Cardiac fibroblast (primary cell): ENCODE results near the gene MTNR1B.

Source experiments
- DNase-seq, 2 donors: peaks; one replicate each; pipeline versions ENCODE4 v3.0.0 to v3.0.0-alpha.2; 2010; ENCODE audit warnings: low read depth in 2 of 2
- H3K4me3 ChIP-seq, 2 donors: replicated peaks in 1 of 2; 1 replicate in 1 of 2; 2 replicates in 1 of 2; pipeline ENCODE4 v1.5.1; 2011; ENCODE audit warnings: low read depth in 2 of 2, low read length in 2 of 2, mild to moderate bottlenecking in 2 of 2, moderate library complexity in 1 of 2
- CTCF ChIP-seq: IDR thresholded peaks from one replicate; pipeline ENCODE4 v1.5.1; 2011; ENCODE audit warnings: low read depth, mild to moderate bottlenecking, low read length, inconsistent platforms

Gene MTNR1B

DNA sequence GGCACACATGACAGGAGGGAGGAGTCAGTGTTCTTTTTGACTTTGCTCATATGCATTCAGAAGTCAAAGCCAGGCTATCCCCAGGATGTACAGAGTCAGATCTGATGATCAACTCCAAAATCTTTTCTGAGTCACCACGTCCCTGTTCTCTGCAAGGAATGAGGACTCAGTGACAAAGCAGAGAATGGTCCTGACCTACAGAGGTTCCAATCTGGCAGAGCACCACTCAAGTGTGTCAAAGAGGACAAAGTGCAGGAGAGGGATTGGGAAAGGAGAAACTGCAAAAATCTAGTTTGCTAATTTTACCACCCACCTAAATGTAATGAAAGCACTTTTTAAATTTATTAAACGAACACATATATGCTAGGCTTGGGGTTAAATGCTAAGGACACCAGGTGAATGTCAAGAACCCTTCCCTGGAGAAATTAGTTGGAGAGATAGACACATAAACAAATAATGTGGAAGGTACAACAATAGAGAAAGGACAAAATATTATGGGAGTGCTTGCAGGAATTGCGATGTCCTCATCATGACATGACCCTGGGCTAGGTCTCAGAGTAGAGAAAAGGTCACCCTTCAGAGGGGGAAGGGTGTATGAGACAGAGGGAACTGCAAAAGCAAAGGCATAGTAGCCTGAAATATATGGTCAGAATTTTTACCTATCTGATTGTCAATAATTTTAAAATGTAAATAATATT lies 56.3 kb downstream of the MTNR1B start:
- TF ChIP-seq CTCF = no peak
- H3K4me3 ChIP-seq = no peak overlapping the region
- DNase-seq = no peak

- H3K4me3 ChIP-seq = no peak overlapping the region
- no peak for TF ChIP-seq CTCF
- no peak for DNase-seq
Measured at GRCh38 chr11:93028960-93029522, 59.6 kb downstream of the MTNR1B start.

DNA sequence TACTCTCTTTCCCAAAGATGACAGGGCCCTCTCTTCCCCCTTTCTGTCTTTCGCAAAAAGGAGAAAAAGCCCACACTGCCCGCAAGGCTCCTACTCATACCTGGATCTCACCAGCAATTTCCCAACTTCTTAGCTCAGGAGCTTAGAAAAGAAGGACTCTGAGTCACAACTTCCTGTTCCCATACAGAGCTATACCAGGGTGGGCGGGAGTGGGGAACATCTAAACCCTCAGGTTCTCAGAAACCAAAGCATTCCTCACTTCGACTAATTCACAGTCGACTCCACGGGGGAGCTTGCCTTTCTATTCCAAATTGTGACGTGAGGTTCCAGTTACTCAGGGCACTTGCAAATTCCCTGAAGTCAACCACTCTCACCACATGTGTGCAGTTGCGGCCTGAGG lies 61.9 kb downstream of the MTNR1B start:
- no peak for TF ChIP-seq CTCF
- H3K4me3 ChIP-seq = no peak overlapping the region
- peak; percentile 10 to 56 for DNase-seq
